ENCODE data around the gene DNAJB1. TPM values are rescaled to one million over a fixed set of nuclear protein-coding genes. Genes with fewer than 3 reads are reported as not detected.
"Not testable (repeated sequence)": the region's sequence is repeated elsewhere in the genome, so short reads cannot be mapped to it uniquely, and the experiment has no call there.

The DNAJB1 gene
- total RNA-seq, 2 donors from 2014 or later: 65.3 to 68.8 TPM

- ATAC-seq (no peak), DNase-seq (ENCODE audit: low spot score) (no peak)
- Mint-ChIP-seq H3K27ac (no peak overlapping the region), H3K4me1 (ENCODE audit: low read depth in 2 of 2) (peaks cover 6 to 9% of the 10 kb centered on the region in 2 donors), H3K36me3 (no peaks in the 10 kb centered on the region), H3K9me3 (no peaks in the 10 kb centered on the region), H3K27me3 (peaks cover 0 to 2% of the 10 kb centered on the region in 2 donors), H3K4me3 (no peak overlapping the region)
Observed at GRCh38 chr19:14507704-14508542, 10.3 kb downstream of the DNAJB1 start.

GRCh38 chr19:14505488-14506239 is 12.5 kb downstream of the DNAJB1 start:
- Mint-ChIP-seq H3K9me3 (no peaks in the 10 kb centered on the region), H3K36me3 (no peaks in the 10 kb centered on the region), H3K4me3 (no peak overlapping the region), H3K27ac (no peak overlapping the region), H3K4me1 (ENCODE audit: low read depth in 2 of 2) (peaks cover 6 to 9% of the 10 kb centered on the region in 2 donors), H3K27me3 (peaks cover 0 to 2% of the 10 kb centered on the region in 2 donors)
- DNase-seq (ENCODE audit: low spot score) (peak; percentile 75), ATAC-seq (peak; percentile 81 to 85)

GRCh38 chr19:14504575-14504974 is 13.6 kb downstream of the DNAJB1 start:
- DNase-seq (ENCODE audit: low spot score): peak; percentile 25
- not testable (repeated sequence) for H3K27me3 Mint-ChIP-seq; H3K36me3 Mint-ChIP-seq; H3K4me3 Mint-ChIP-seq; H3K9me3 Mint-ChIP-seq; H3K4me1 Mint-ChIP-seq (ENCODE audit: low read depth in 2 of 2); ATAC-seq; H3K27ac Mint-ChIP-seq

GRCh38 chr19:14503285-14503684 is 14.9 kb downstream of the DNAJB1 start:
- Mint-ChIP-seq H3K27ac (no peak overlapping the region), H3K4me1 (ENCODE audit: low read depth in 2 of 2) (peaks cover 6 to 9% of the 10 kb centered on the region in 2 donors), H3K4me3 (no peak overlapping the region), H3K9me3 (no peaks in the 10 kb centered on the region), H3K36me3 (no peaks in the 10 kb centered on the region), H3K27me3 (peaks cover 0 to 2% of the 10 kb centered on the region in 2 donors)
- DNase-seq (ENCODE audit: low spot score) (no peak), ATAC-seq (no peak)

- no peak for ATAC-seq
- Mint-ChIP-seq H3K4me1 (ENCODE audit: low read depth in 2 of 2) (peaks cover 6 to 8% of the 10 kb centered on the region in 2 donors), H3K9me3 (no peaks in the 10 kb centered on the region), H3K27ac (no peak overlapping the region), H3K36me3 (no peaks in the 10 kb centered on the region), H3K27me3 (peaks cover 0 to 2% of the 10 kb centered on the region in 2 donors), H3K4me3 (no peak overlapping the region)
- no peak for DNase-seq (ENCODE audit: low spot score)
Observed at GRCh38 chr19:14502334-14503092, 15.7 kb downstream of the DNAJB1 start.

- peak; percentile 44 for DNase-seq (ENCODE audit: low spot score)
- no peaks in the 10 kb centered on the region for H3K27me3 Mint-ChIP-seq
- ATAC-seq: no peak
Observed at GRCh38 chr19:14497228-14497921, 20.8 kb downstream of the DNAJB1 start.

GRCh38 chr19:14496834-14497227 is 21.4 kb downstream of the DNAJB1 start:
- peak overlapping the region; percentile 72 for H3K4me3 Mint-ChIP-seq
- DNase-seq (ENCODE audit: low spot score) (peak; percentile 22), ATAC-seq (no peak)
- no peaks in the 10 kb centered on the region for H3K36me3 Mint-ChIP-seq
- no peaks in the 10 kb centered on the region for H3K9me3 Mint-ChIP-seq
- H3K27me3 Mint-ChIP-seq: no peaks in the 10 kb centered on the region
- H3K4me1 Mint-ChIP-seq (ENCODE audit: low read depth in 2 of 2): peaks cover 5 to 17% of the 10 kb centered on the region in 2 donors
- H3K27ac Mint-ChIP-seq: peak overlapping the region; percentile 53 to 62

More at GRCh38 chr19:14497228-14497921, 20.8 kb downstream of the DNAJB1 start:
- Mint-ChIP-seq H3K4me1 (ENCODE audit: low read depth in 2 of 2) (peaks cover 5 to 17% of the 10 kb centered on the region in 2 donors), H3K27ac (no peak overlapping the region), H3K36me3 (no peaks in the 10 kb centered on the region), H3K4me3 (peak overlapping the region; percentile 72), H3K9me3 (no peaks in the 10 kb centered on the region)

GRCh38 chr19:14496029-14496833 is 22.0 kb downstream of the DNAJB1 start, which contains the start of gene GIPC1:
Gene GIPC1, minus strand, starts transcription at chr19:14496127. Its CDS starts 13,151 bp downstream, at chr19:14482976.
- Mint-ChIP-seq H3K4me3 (peak within 1 kb of the TSS; percentile 76), H3K4me1 (ENCODE audit: low read depth in 2 of 2) (peaks cover 5 to 17% of the 10 kb centered on the region in 2 donors), H3K9me3 (no peaks in the 10 kb centered on the region), H3K27ac (peak within 1 kb of the TSS; percentile 53 to 82), H3K27me3 (no peaks in the 10 kb centered on the region), H3K36me3 (no peaks in the 10 kb centered on the region)
- peak; percentile 90 for DNase-seq (ENCODE audit: low spot score)
- peak; percentile 92 to 97 for ATAC-seq

- Mint-ChIP-seq H3K9me3 (no peaks in the 10 kb centered on the region), H3K4me1 (ENCODE audit: low read depth in 2 of 2) (peaks cover 5 to 17% of the 10 kb centered on the region in 2 donors), H3K27me3 (no peaks in the 10 kb centered on the region), H3K36me3 (no peaks in the 10 kb centered on the region), H3K4me3 (peak overlapping the region; percentile 76), H3K27ac (peak overlapping the region in 1 of 2 donors; percentile 39)
- ATAC-seq (no peak), DNase-seq (ENCODE audit: low spot score) (no peak)
Observed at GRCh38 chr19:14495672-14496028, 22.5 kb downstream of the DNAJB1 start.

GRCh38 chr19:14494910-14495671 is 23.1 kb downstream of the DNAJB1 start:
- Mint-ChIP-seq H3K4me3 (peak overlapping the region; percentile 76), H3K36me3 (no peaks in the 10 kb centered on the region), H3K9me3 (no peaks in the 10 kb centered on the region), H3K27ac (peak overlapping the region; percentile 39 to 82), H3K4me1 (ENCODE audit: low read depth in 2 of 2) (peaks cover 5 to 17% of the 10 kb centered on the region in 2 donors), H3K27me3 (no peaks in the 10 kb centered on the region)
- DNase-seq (ENCODE audit: low spot score): peak; percentile 50
- ATAC-seq: no peak

- DNase-seq (ENCODE audit: low spot score): peak; percentile 41
- Mint-ChIP-seq H3K27me3 (no peaks in the 10 kb centered on the region), H3K36me3 (no peaks in the 10 kb centered on the region), H3K4me1 (ENCODE audit: low read depth in 2 of 2) (peaks cover 5 to 17% of the 10 kb centered on the region in 2 donors), H3K27ac (peak overlapping the region; percentile 41 to 82), H3K9me3 (no peaks in the 10 kb centered on the region), H3K4me3 (peak overlapping the region; percentile 26)
- no peak for ATAC-seq
Observed at GRCh38 chr19:14494411-14494810, 23.8 kb downstream of the DNAJB1 start.

All from natural killer cell treated with Interleukin-12 subunit alpha and Interleukin-12 subunit beta and Interleukin-15 and Interleukin-18, amount 100 ng/mL, for 72 hours (primary cell).